ENCODE data around the gene ZGPAT. TPM values are rescaled to one million over a fixed set of nuclear protein-coding genes. Genes with fewer than 3 reads are reported as not detected.
A peak's percentile ranks its signal among the peaks of the same experiment; 100 is the strongest.

ZGPAT gene
- total RNA-seq, 4 donors from 2014 or later: 34.4 to 44.7 (median 35.9) TPM

GRCh38 chr20:63736893-63737694, 29.3 kb downstream of the ZGPAT start:
- TF ChIP-seq POLR2A (IDR thresholded peaks at IDR 0.05): no peak
- TF ChIP-seq CTCF (IDR thresholded peaks at IDR 0.05): no peak
- peak in 1 of 2 donors; percentile 86 for DNase-seq (ENCODE audit: low spot score in 2 of 2)
- H3K4me3 ChIP-seq (ENCODE audit: low read depth, poor library complexity, severe bottlenecking): no peak overlapping the region
- intact Hi-C loops (cut with DNase I; ENCODE audit: low total_unique reads): no loop called here
- 22 to 44% methylated on average over 13 to 20 of the region's 30 CpGs for WGBS, 2 donors

GRCh38 chr20:63737695-63737944, 29.8 kb downstream of the ZGPAT start:
- no peak for TF ChIP-seq CTCF (IDR thresholded peaks at IDR 0.05)
- no peak for TF ChIP-seq POLR2A (IDR thresholded peaks at IDR 0.05)
- no peak for DNase-seq (ENCODE audit: low spot score in 2 of 2)
- 0 to 9% methylated on average over 2 to 26 of the region's 26 CpGs for WGBS, 2 donors
- intact Hi-C loops (cut with DNase I; ENCODE audit: low total_unique reads): no loop called here
- no peak overlapping the region for H3K4me3 ChIP-seq (ENCODE audit: low read depth, poor library complexity, severe bottlenecking)

GRCh38 chr20:63737945-63738686, 30.3 kb downstream of the ZGPAT start:
- peak in 1 of 2 donors; percentile 85 for DNase-seq (ENCODE audit: low spot score in 2 of 2)
- 0 to 30% methylated on average over 2 to 5 of the region's 43 CpGs for WGBS, 2 donors
- intact Hi-C loops (cut with DNase I; ENCODE audit: low total_unique reads): no loop called here
- H3K4me3 ChIP-seq (ENCODE audit: low read depth, poor library complexity, severe bottlenecking): no peak overlapping the region
- TF ChIP-seq POLR2A (IDR thresholded peaks at IDR 0.05): no peak
- no peak for TF ChIP-seq CTCF (IDR thresholded peaks at IDR 0.05)

GRCh38 chr20:63738687-63739129, 30.9 kb downstream of the ZGPAT start:
- 0 to 15% methylated on average over 6 to 18 of the region's 26 CpGs for WGBS, 2 donors
- intact Hi-C loops (cut with DNase I; ENCODE audit: low total_unique reads): no loop called here
- no peak for TF ChIP-seq POLR2A (IDR thresholded peaks at IDR 0.05)
- TF ChIP-seq CTCF (IDR thresholded peaks at IDR 0.05): no peak
- H3K4me3 ChIP-seq (ENCODE audit: low read depth, poor library complexity, severe bottlenecking): no peak overlapping the region
- peak; percentile 44 to 95 for DNase-seq (ENCODE audit: low spot score in 2 of 2)

- intact Hi-C loops (cut with DNase I; ENCODE audit: low total_unique reads): no loop called here
- WGBS, 2 donors: 0 to 15% methylated on average over 1 to 4 of the region's 136 CpGs
- TF ChIP-seq POLR2A (IDR thresholded peaks at IDR 0.05): no peak
- peak; percentile 51 to 93 for DNase-seq (ENCODE audit: low spot score in 2 of 2)
- H3K4me3 ChIP-seq (ENCODE audit: low read depth, poor library complexity, severe bottlenecking): peak within 1 kb of the TSS; percentile 37
Observed at GRCh38 chr20:63739130-63740069, 31.6 kb downstream of the ZGPAT start, which contains the start of gene SLC2A4RG. Gene SLC2A4RG (plus strand): TSS chr20:63739776. CDS start chr20:63739913, 137 bp downstream.
